ENCODE results near the gene SPAG5.
"Not testable (repeated sequence)": the region's sequence is repeated elsewhere in the genome, so short reads cannot be mapped to it uniquely, and the experiment has no call there.

SPAG5 gene

GRCh38 chr17:28577466-28577824, 21.4 kb downstream of the SPAG5 start:
- WGBS, result 100% methylated on average over 2 of the region's 3 CpGs
- Histone ChIP-seq H3K36me3 (ENCODE audit: control insufficient read depth in 1 of 2, insufficient read depth in 2 of 2, low read depth in 1 of 2, low read length in 2 of 2) (peaks cover 22 to 43% of the 10 kb centered on the region in 2 experiments), H3K4me1 (ENCODE audit: control insufficient read depth, insufficient read depth, low read depth, low read length) (peaks cover 9% of the 10 kb centered on the region), H3K23ac (ENCODE audit: low read length in 2 of 2) (no peak overlapping the region), H2AK5ac (ENCODE audit: low read length, severe bottlenecking) (no peak overlapping the region), H3K18ac (ENCODE audit: low read depth in 1 of 2, low read length in 2 of 2) (no peak overlapping the region), H2BK15ac (ENCODE audit: low read depth, poor library complexity, severe bottlenecking) (no peak overlapping the region), H3K14ac (ENCODE audit: low read length in 2 of 2) (no peak overlapping the region), H2BK12ac (ENCODE audit: low read length in 2 of 2) (no peak overlapping the region), H4K91ac (ENCODE audit: low read length) (no peak overlapping the region), H2BK5ac (ENCODE audit: low read depth, low read length, poor library complexity, severe bottlenecking) (no peak overlapping the region), H3K27me3 (ENCODE audit: control insufficient read depth in 1 of 2, insufficient read depth in 1 of 2, low read length in 2 of 2) (no peaks in the 10 kb centered on the region), H3K9me3 (ENCODE audit: control insufficient read depth, low read length) (no peaks in the 10 kb centered on the region), H4K8ac (ENCODE audit: low read length) (no peak overlapping the region), H2BK120ac (ENCODE audit: low read depth, low read length) (no peak overlapping the region), H3K27ac (ENCODE audit: low read length, poor library complexity, severe bottlenecking) (no peak overlapping the region), H2AFZ (ENCODE audit: low read depth, low read length) (no peak overlapping the region), H3K4me2 (ENCODE audit: low read length, poor library complexity, severe bottlenecking) (no peak overlapping the region), H3K9ac (ENCODE audit: low read length) (no peak overlapping the region), H3K4me3 (ENCODE audit: insufficient read depth in 1 of 2, low read depth in 1 of 2, low read length in 2 of 2) (no peak overlapping the region), H3K79me1 (replicated peaks; ENCODE audit: low read length, poor library complexity, severe bottlenecking) (no peaks in the 10 kb centered on the region), H3K4ac (ENCODE audit: low read depth in 1 of 2, low read length in 2 of 2) (no peak overlapping the region)
- DNase-seq, result no peak

GRCh38 chr17:28576758-28577465, 21.9 kb downstream of the SPAG5 start, which contains the start of gene ALDOC:
ALDOC (minus strand) TSS chr17:28576895; CDS start chr17:28575532, 1,363 bp downstream.
- Histone ChIP-seq H3K9me3 (ENCODE audit: control insufficient read depth, low read length) (no peaks in the 10 kb centered on the region), H3K27me3 (ENCODE audit: control insufficient read depth in 1 of 2, insufficient read depth in 1 of 2, low read length in 2 of 2) (no peaks in the 10 kb centered on the region), H3K79me1 (replicated peaks; ENCODE audit: low read length, poor library complexity, severe bottlenecking) (no peaks in the 10 kb centered on the region), H2BK15ac (ENCODE audit: low read depth, poor library complexity, severe bottlenecking) (peak within 1 kb of the TSS; percentile 44), H2AK5ac (ENCODE audit: low read length, severe bottlenecking) (no peak within 1 kb of the TSS), H2BK5ac (ENCODE audit: low read depth, low read length, poor library complexity, severe bottlenecking) (no peak within 1 kb of the TSS), H3K9ac (ENCODE audit: low read length) (no peak within 1 kb of the TSS), H3K4me2 (ENCODE audit: low read length, poor library complexity, severe bottlenecking) (peak within 1 kb of the TSS; percentile 5), H3K18ac (ENCODE audit: low read depth in 1 of 2, low read length in 2 of 2) (peak within 1 kb of the TSS in 1 of 2 experiments; percentile 50), H3K14ac (ENCODE audit: low read length in 2 of 2) (no peak within 1 kb of the TSS), H2AFZ (ENCODE audit: low read depth, low read length) (no peak within 1 kb of the TSS), H3K4me3 (ENCODE audit: insufficient read depth in 1 of 2, low read depth in 1 of 2, low read length in 2 of 2) (peak within 1 kb of the TSS in 1 of 2 experiments; percentile 71), H3K36me3 (ENCODE audit: control insufficient read depth in 1 of 2, insufficient read depth in 2 of 2, low read depth in 1 of 2, low read length in 2 of 2) (peaks cover 22 to 38% of the 10 kb centered on the region in 2 experiments), H4K8ac (ENCODE audit: low read length) (peak within 1 kb of the TSS; percentile 50), H2BK12ac (ENCODE audit: low read length in 2 of 2) (peak within 1 kb of the TSS in 1 of 2 experiments; percentile 28), H3K27ac (ENCODE audit: low read length, poor library complexity, severe bottlenecking) (no peak within 1 kb of the TSS), H3K4me1 (ENCODE audit: control insufficient read depth, insufficient read depth, low read depth, low read length) (peaks cover 11% of the 10 kb centered on the region), H3K23ac (ENCODE audit: low read length in 2 of 2) (no peak within 1 kb of the TSS), H2BK120ac (ENCODE audit: low read depth, low read length) (no peak within 1 kb of the TSS), H4K91ac (ENCODE audit: low read length) (no peak within 1 kb of the TSS), H3K4ac (ENCODE audit: low read depth in 1 of 2, low read length in 2 of 2) (no peak within 1 kb of the TSS)
- peak; percentile 89 for DNase-seq
- WGBS, result 11% methylated on average over 21 of the region's 26 CpGs

- not testable (repeated sequence) for H2BK15ac ChIP-seq (ENCODE audit: low read depth, poor library complexity, severe bottlenecking); H3K9me3 ChIP-seq (ENCODE audit: control insufficient read depth, low read length); H2AFZ ChIP-seq (ENCODE audit: low read depth, low read length); DNase-seq; H2BK120ac ChIP-seq (ENCODE audit: low read depth, low read length); H3K27me3 ChIP-seq (ENCODE audit: control insufficient read depth in 1 of 2, insufficient read depth in 1 of 2, low read length in 2 of 2); H3K4ac ChIP-seq (ENCODE audit: low read depth in 1 of 2, low read length in 2 of 2); H2BK5ac ChIP-seq (ENCODE audit: low read depth, low read length, poor library complexity, severe bottlenecking); H3K9ac ChIP-seq (ENCODE audit: low read length); H4K91ac ChIP-seq (ENCODE audit: low read length); H2AK5ac ChIP-seq (ENCODE audit: low read length, severe bottlenecking); H2BK12ac ChIP-seq (ENCODE audit: low read length in 2 of 2); H3K4me2 ChIP-seq (ENCODE audit: low read length, poor library complexity, severe bottlenecking); H3K23ac ChIP-seq (ENCODE audit: low read length in 2 of 2); H3K4me3 ChIP-seq (ENCODE audit: insufficient read depth in 1 of 2, low read depth in 1 of 2, low read length in 2 of 2); H3K18ac ChIP-seq (ENCODE audit: low read depth in 1 of 2, low read length in 2 of 2); H3K14ac ChIP-seq (ENCODE audit: low read length in 2 of 2); H3K79me1 ChIP-seq (replicated peaks; ENCODE audit: low read length, poor library complexity, severe bottlenecking); H4K8ac ChIP-seq (ENCODE audit: low read length); H3K27ac ChIP-seq (ENCODE audit: low read length, poor library complexity, severe bottlenecking)
- H3K4me1 ChIP-seq (ENCODE audit: control insufficient read depth, insufficient read depth, low read depth, low read length), result peaks cover 11% of the 10 kb centered on the region
- WGBS, result 54% methylated on average over 2 of the region's 3 CpGs
- peaks cover 22 to 36% of the 10 kb centered on the region in 2 experiments for H3K36me3 ChIP-seq (ENCODE audit: control insufficient read depth in 1 of 2, insufficient read depth in 2 of 2, low read depth in 1 of 2, low read length in 2 of 2)
Measured at GRCh38 chr17:28576016-28576415, 22.8 kb downstream of the SPAG5 start.

- H3K4me3 ChIP-seq (ENCODE audit: insufficient read depth in 1 of 2, low read depth in 1 of 2, low read length in 2 of 2), result no peak overlapping the region
- no peak overlapping the region for H3K23ac ChIP-seq (ENCODE audit: low read length in 2 of 2)
- H4K91ac ChIP-seq (ENCODE audit: low read length), result no peak overlapping the region
- no peak overlapping the region for H2AK5ac ChIP-seq (ENCODE audit: low read length, severe bottlenecking)
- no peak overlapping the region for H2BK120ac ChIP-seq (ENCODE audit: low read depth, low read length)
- H3K27ac ChIP-seq (ENCODE audit: low read length, poor library complexity, severe bottlenecking), result no peak overlapping the region
- H3K18ac ChIP-seq (ENCODE audit: low read depth in 1 of 2, low read length in 2 of 2), result no peak overlapping the region
- H4K8ac ChIP-seq (ENCODE audit: low read length), result no peak overlapping the region
- WGBS, result 93% methylated on average over 14 of the region's 14 CpGs
- no peak overlapping the region for H2BK5ac ChIP-seq (ENCODE audit: low read depth, low read length, poor library complexity, severe bottlenecking)
- H3K27me3 ChIP-seq (ENCODE audit: control insufficient read depth in 1 of 2, insufficient read depth in 1 of 2, low read length in 2 of 2), result no peaks in the 10 kb centered on the region
- peaks cover 12% of the 10 kb centered on the region for H3K4me1 ChIP-seq (ENCODE audit: control insufficient read depth, insufficient read depth, low read depth, low read length)
- H2BK12ac ChIP-seq (ENCODE audit: low read length in 2 of 2), result no peak overlapping the region
- DNase-seq, result no peak
- no peak overlapping the region for H3K4ac ChIP-seq (ENCODE audit: low read depth in 1 of 2, low read length in 2 of 2)
- H3K4me2 ChIP-seq (ENCODE audit: low read length, poor library complexity, severe bottlenecking), result no peak overlapping the region
- no peak overlapping the region for H2BK15ac ChIP-seq (ENCODE audit: low read depth, poor library complexity, severe bottlenecking)
- no peak overlapping the region for H3K14ac ChIP-seq (ENCODE audit: low read length in 2 of 2)
- no peaks in the 10 kb centered on the region for H3K9me3 ChIP-seq (ENCODE audit: control insufficient read depth, low read length)
- H3K9ac ChIP-seq (ENCODE audit: low read length), result no peak overlapping the region
- H3K36me3 ChIP-seq (ENCODE audit: control insufficient read depth in 1 of 2, insufficient read depth in 2 of 2, low read depth in 1 of 2, low read length in 2 of 2), result peaks cover 22 to 33% of the 10 kb centered on the region in 2 experiments
- H3K79me1 ChIP-seq (replicated peaks; ENCODE audit: low read length, poor library complexity, severe bottlenecking), result peaks cover 5% of the 10 kb centered on the region
- H2AFZ ChIP-seq (ENCODE audit: low read depth, low read length), result no peak overlapping the region
Measured at GRCh38 chr17:28575126-28575795, 23.6 kb downstream of the SPAG5 start.

Measured in mesenchymal stem cell (in vitro differentiated cells and primary cell).